ENCODE results near the gene C19orf12. TPM values are rescaled to one million over a fixed set of nuclear protein-coding genes. Genes with fewer than 3 reads are reported as not detected.
A peak's percentile ranks its signal among the peaks of the same experiment; 100 is the strongest.

Gene C19orf12
- total and polyA plus RNA-seq, 2 of the 13 experiments (the other 11 are each of a cell fraction or from before 2014, with no cell fraction given), result 17.7 to 34.4 TPM

DNA sequence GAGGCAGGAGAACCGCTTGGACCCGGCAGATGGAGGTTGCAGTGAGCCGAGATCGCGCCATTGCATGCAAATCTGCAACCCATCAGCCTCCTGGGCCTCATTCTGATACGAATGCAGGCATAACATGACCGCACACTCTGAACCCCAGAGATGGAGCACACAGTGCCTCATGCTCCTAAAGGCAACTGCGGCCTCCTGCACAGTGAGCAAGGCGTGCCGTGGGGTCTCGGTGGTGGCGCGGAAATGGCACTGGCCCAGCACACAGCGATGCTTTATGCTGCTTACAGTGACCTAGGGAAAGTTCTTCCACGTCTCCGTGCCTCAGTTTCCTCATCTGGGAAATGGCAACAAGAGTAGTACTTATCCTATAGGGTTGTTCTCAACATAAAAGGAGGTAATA is 2.0 kb upstream of the C19orf12 start:
- WGBS (ENCODE audit: low lambda C conversion rate), result 87% methylated on average over 10 of the region's 16 CpGs
- Histone ChIP-seq H3K79me2 (ENCODE audit: insufficient read depth, low read length) (peaks cover 7% of the 10 kb centered on the region), H3K9ac (ENCODE audit: insufficient read depth, low read depth, low read length) (no peak overlapping the region), H3K27ac (ENCODE audit: extremely low read length, insufficient read depth, low read length) (no peak overlapping the region), H3K36me3 (replicated peaks in 1 of 2; ENCODE audit: control insufficient read depth in 1 of 2, insufficient read depth in 2 of 2, low read length in 2 of 2) (no peaks in the 10 kb centered on the region), H3K4me1 (ENCODE audit: insufficient read depth, low read length) (peaks cover 36% of the 10 kb centered on the region), H3K9me3 (ENCODE audit: low read length) (no peaks in the 10 kb centered on the region), H3K4me3 (replicated peaks in 1 of 3; ENCODE audit: insufficient read depth in 1 of 3, low read depth in 2 of 3, low read length in 3 of 3) (no peak overlapping the region), H4K20me1 (ENCODE audit: insufficient read depth, low read length) (no peaks in the 10 kb centered on the region), H2AFZ (ENCODE audit: low read length) (no peak overlapping the region), H3K27me3 (ENCODE audit: control insufficient read depth in 1 of 2, insufficient read depth in 2 of 2, low read length in 2 of 2) (no peaks in the 10 kb centered on the region), H3K4me2 (ENCODE audit: low read depth, low read length) (peak overlapping the region; percentile 6; the same call in 1 of the 2 replicates)
- no TSS peak for BruUV-seq (replicated peaks)
- in situ Hi-C loops (cut with HindIII; ENCODE audit: extremely low pct_ligation_motif_present, low pct_unique_long_range_greater_than_20kb), result no loop called here
- no peak for FAIRE-seq
- DNase-seq (ENCODE audit: low spot score), result no peak
- ChIA-PET CTCF (ENCODE audit: low intra/inter-chr PET ratio, low total read pairs) (interaction anchor here (1.2 to 2.8 kb wide), 2 partner anchors 19 to 23 kb away, joined by 3 to 66 read pairs; no protein-coding TSS in a partner anchor), POLR2A (interaction anchor here (0.9 to 5.2 kb wide), 7 partner anchors 9 to 225 kb away, joined by 4 to 44 read pairs (median 7); partner anchors contain the start of genes PLEKHF1, POP4 and URI1)
- intact Hi-C loops (cut with micrococcal nuclease; ENCODE audit: unreplicated experiment), result no loop called here
- ATAC-seq, result no peak
- TF ChIP-seq ZNF44 (CRISPR knock-in tag; IDR thresholded peaks at IDR 0.05) (no peak), ZNF629 (CRISPR knock-in tag; conservative IDR thresholded peaks at IDR 0.05) (peak; percentile 44; the same call in 1 of the 2 replicates), PRDM10 (CRISPR knock-in tag; IDR thresholded peaks at IDR 0.05; ENCODE audit: low read depth) (no peak), ZFX (CRISPR knock-in tag; IDR thresholded peaks at IDR 0.05; ENCODE audit: low read depth) (no peak), ZNF251 (CRISPR knock-in tag; IDR thresholded peaks at IDR 0.05) (no peak), EP300 (IDR thresholded peaks at IDR 0.05; ENCODE audit: low read depth in 2 of 2, low read length in 2 of 2) (no peak), EP300 (CRISPR knock-in tag; IDR thresholded peaks at IDR 0.05; ENCODE audit: borderline replicate concordance) (no peak), AHR (CRISPR knock-in tag; IDR thresholded peaks at IDR 0.05) (no peak), PCBP1 (IDR thresholded peaks at IDR 0.05; ENCODE audit: borderline replicate concordance, low read depth, low read length) (no peak), ZNF362 (CRISPR knock-in tag; IDR thresholded peaks at IDR 0.05; ENCODE audit: borderline replicate concordance) (no peak)
- TF ChIP-seq, protein P1, sequence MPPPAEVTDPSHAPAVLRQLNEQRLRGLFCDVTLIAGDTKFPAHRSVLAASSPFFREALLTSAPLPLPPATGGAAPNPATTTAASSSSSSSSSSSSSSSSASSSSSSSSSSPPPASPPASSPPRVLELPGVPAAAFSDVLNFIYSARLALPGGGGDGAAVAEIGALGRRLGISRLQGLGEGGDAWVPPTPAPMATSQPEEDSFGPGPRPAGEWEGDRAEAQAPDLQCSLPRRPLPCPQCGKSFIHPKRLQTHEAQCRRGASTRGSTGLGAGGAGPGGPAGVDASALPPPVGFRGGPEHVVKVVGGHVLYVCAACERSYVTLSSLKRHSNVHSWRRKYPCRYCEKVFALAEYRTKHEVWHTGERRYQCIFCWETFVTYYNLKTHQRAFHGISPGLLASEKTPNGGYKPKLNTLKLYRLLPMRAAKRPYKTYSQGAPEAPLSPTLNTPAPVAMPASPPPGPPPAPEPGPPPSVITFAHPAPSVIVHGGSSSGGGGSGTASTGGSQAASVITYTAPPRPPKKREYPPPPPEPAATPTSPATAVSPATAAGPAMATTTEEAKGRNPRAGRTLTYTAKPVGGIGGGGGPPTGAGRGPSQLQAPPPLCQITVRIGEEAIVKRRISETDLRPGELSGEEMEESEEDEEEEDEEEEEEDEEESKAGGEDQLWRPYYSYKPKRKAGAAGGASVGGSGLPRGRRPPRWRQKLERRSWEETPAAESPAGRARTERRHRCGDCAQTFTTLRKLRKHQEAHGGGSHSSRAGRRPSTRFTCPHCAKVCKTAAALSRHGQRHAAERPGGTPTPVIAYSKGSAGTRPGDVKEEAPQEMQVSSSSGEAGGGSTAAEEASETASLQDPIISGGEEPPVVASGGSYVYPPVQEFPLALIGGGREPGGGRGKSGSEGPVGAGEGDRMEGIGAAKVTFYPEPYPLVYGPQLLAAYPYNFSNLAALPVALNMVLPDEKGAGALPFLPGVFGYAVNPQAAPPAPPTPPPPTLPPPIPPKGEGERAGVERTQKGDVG (CRISPR knock-in tag; IDR thresholded peaks at IDR 0.05; ENCODE audit: borderline replicate concordance), result no peak
